Activated T-cell treated with anti-CD3 and anti-CD28 coated beads for 24 hours (primary cell): Measurements from ENCODE around the gene VEZF1.

Experiments
- DNase-seq: peaks from one replicate; pipeline ENCODE4 v3.0.0-alpha.2; 2020; ENCODE audit warnings: low read depth

VEZF1 gene

DNA sequence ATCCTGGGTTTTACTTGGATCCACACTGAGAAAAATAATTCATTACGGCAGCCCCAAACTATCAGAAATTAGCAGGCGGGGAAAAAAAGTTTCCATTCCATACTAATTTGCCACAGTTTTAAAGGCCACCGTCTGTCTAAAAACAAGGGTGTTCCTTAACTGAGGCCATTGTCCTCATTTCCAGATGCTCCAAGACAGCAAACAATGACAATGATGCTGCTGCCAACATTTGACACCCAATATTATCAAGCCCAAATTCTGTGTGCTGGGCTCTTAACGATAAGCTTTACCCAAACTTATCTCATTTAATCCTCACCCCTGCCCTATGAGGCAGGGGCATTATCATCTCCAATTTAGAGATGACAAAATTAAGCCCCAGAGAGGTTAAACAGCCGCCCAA lies 59.1 kb downstream of the VEZF1 start:
- no peak for DNase-seq

DNA sequence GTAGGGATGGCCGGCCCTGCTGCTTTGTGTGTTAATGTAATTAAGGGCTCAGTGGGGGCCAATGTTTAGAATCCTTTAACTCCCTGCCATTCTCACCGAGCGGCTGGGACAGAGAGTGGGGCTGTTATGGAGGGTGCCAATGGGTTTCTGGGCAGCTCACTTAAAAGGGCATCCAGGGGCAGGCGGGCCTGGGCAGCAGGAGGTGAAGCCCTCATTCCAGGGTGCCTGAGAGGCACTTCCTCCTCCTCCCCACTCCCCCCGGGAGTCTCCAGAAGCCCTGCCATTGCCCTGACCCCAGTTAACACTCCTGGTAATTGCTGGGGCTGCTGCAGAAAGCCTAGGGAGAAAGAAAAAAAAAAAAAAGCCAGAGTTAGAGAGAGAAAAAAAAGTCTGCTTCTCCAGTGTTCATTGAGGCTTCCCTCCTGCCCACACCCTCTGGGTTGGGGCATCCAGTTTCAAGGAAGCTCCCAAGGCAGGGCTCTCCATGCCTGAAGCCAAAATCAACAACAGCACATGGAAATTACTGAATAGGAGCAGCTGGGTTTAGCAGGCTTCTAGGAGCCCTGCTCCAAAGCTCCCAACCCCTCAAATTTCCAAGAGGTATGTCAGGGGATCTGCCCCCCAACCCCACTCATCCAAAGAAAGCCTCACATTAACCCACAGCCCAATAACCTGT lies 60.9 kb downstream of the VEZF1 start:
- no peak for DNase-seq

DNA sequence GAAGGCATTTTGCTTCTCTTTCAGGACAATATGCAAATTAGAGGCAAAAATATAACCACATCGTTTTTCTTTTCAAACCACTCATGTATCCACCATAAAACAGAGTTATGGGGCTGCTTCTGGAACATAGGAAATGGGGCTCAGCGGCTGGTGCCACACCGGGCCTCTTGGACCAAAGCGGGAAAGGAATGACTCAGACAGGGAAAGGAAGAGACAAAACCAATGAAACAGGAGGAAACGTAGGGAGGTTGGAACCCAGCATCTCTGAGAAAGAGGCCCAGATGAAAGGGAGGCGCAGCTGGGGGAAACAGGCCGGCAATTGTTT lies 61.4 kb downstream of the VEZF1 start:
- DNase-seq = no peak

DNA sequence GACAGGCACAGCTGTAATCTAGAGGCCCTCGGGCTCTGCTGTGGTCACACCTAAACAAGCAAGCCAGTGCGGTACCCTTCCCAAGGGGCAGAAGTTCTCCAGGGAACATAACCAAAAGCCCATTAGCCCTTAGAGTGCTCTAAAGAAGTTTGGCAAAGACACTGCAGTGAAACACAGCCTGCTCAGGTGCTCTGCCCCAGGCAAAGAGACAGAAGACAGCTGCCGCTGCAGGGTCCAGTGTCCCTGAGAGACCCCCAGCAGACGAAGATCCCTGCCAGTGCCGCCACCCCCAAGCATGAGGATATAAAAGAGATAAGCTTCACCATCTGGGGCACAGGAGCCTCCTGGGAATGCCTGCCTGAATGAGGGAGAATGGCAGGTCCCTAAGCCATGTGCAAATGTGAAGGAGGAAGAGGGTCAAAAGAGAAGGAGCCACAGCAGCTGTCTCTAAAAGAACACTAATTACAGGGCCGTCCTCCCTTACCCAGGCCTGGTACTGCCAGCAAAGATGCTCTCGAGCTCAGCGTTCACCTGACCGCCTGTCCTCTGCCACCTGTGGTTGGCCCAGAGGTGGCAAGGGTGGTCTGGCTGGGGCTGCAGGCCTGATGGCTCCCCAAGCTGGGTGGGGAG lies 62.6 kb downstream of the VEZF1 start:
- DNase-seq = no peak

DNA sequence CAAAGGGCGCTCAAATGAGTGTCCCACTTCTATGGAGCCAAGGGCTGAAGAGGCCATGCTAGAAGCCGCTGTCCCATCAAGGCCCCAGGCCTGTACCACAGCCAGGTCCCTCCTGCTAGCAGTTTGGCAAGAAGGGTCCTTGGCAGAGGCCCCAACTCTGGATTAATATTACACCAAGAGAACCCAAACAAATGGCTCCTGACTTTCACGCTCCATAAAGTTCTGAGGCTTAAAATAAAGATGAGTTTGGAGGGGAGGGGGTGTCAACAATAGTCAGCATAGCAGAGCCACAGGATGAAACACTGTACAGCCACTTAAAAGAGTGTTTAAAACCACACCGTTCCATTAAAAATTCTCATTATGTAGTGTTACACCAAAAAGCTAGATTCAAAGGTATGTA lies 63.4 kb downstream of the VEZF1 start:
- no peak for DNase-seq
